GM21360 (cell line): ENCODE results near the gene ZNF816.
"Not testable (repeated sequence)": the region's sequence is repeated elsewhere in the genome, so short reads cannot be mapped to it uniquely, and the experiment has no call there.

Experiments used
- ATAC-seq: cut with Tn5 transposase; IDR thresholded peaks from one replicate; pipeline ENCODE4 v1.9.1; 2021; ENCODE audit warnings: mild to moderate bottlenecking, moderate library complexity; ENCODE audit not compliant: unreplicated experiment

The ZNF816 gene

GRCh38 chr19:52936151-52936953, 26.3 kb downstream of the ZNF816 start:
- ATAC-seq = no peak

GRCh38 chr19:52935434-52935833, 27.2 kb downstream of the ZNF816 start:
- no peak for ATAC-seq

GRCh38 chr19:52924641-52925040, 38.0 kb downstream of the ZNF816 start:
- ATAC-seq = not testable (repeated sequence)

- no peak for ATAC-seq
Observed at GRCh38 chr19:52923778-52924593, 38.7 kb downstream of the ZNF816 start.

- peak; percentile 83 for ATAC-seq
Observed at GRCh38 chr19:52922841-52923777, 39.6 kb downstream of the ZNF816 start, which contains the start of gene ZNF888. TSS of gene ZNF888 (minus strand) at chr19:52923428. CDS start at chr19:52917873, 5,555 bp downstream.

- ATAC-seq = no peak
Observed at GRCh38 chr19:52917531-52917930, 45.1 kb downstream of the ZNF816 start.

GRCh38 chr19:52910648-52911047, 52.0 kb downstream of the ZNF816 start:
- ATAC-seq = no peak

GRCh38 chr19:52904052-52904780, 58.5 kb downstream of the ZNF816 start:
- ATAC-seq = not testable (repeated sequence)

GRCh38 chr19:52901842-52902241, 60.8 kb downstream of the ZNF816 start:
- ATAC-seq = no peak
